Adrenal gland (tissue), 12 donors: ENCODE results near the gene RIC8A. TPM values are rescaled to one million over a fixed set of nuclear protein-coding genes. Genes with fewer than 3 reads are reported as not detected.

Experiments
- DNase-seq, 7 donors: peaks; one replicate each; pipeline ENCODE4 v3.0.0-alpha.2; 2019 to 2020
- H3K27ac ChIP-seq, 5 donors: fragments of 200-600 bp; sonication (generic) in 4 of 5; 1 replicate in 3 of 5; 2 replicates in 2 of 5; pipeline versions ENCODE4 v1.5.1 to v1.8.0; 2016 to 2020; ENCODE audit warnings: mild to moderate bottlenecking in 1 of 5
- H3K27me3 ChIP-seq: fragments of 200-600 bp; 2 replicates; pipeline ENCODE4 v1.8.0; 2021
- H3K36me3 ChIP-seq, 2 donors: fragments of 200-600 bp; replicated peaks in 1 of 2; 1 replicate in 1 of 2; 2 replicates in 1 of 2; pipeline versions ENCODE4 v1.5.1 to v1.8.0; 2018 to 2022
- H3K4me1 ChIP-seq, 2 donors: fragments of 200-600 bp; replicated peaks in 1 of 2; 1 replicate in 1 of 2; 2 replicates in 1 of 2; pipeline versions ENCODE4 v1.5.1 to v1.8.0; 2018 to 2021
- H3K4me3 ChIP-seq, 4 donors: fragments of 200-600 bp; sonication (generic) in 3 of 4; one replicate each; pipeline ENCODE4 v1.5.1; 2016 to 2018
- H3K9me3 ChIP-seq, 3 donors: fragments of 200-600 bp; sonication (generic) in 1 of 3; replicated peaks in 1 of 3; 1 replicate in 2 of 3; 2 replicates in 1 of 3; pipeline versions ENCODE4 v1.5.1 to v1.8.0; 2016 to 2021
- POLR2A ChIP-seq, 2 donors: fragments of 450-650 bp; IDR thresholded peaks; one replicate each; pipeline ENCODE4 v1.6.1; 2017; ENCODE audit warnings: antibody characterized with exemption in 2 of 2, mild to moderate bottlenecking in 2 of 2, moderate library complexity in 1 of 2
- WGBS, 4 donors: extraction: QIAGEN DNeasy Blood & Tissue Kit in 2 of 4; methylation state at CpG; one replicate each; pipeline versions ENCODE4 v1.1.5 to v1.1.7; 2013 to 2017; 5-methylcytosine and 5-hydroxymethylcytosine counted together
- intact Hi-C, 2 donors: fragments of 100-400 bp; cut with DNase I; formaldehyde crosslinking; loops; one replicate each; pipeline versions ENCODE4 v1.14.1 to v1.15.0; 2022 to 2023
- polyA plus RNA-seq, 3 donors: library from polyadenylated mRNA; stranded (reverse); fragments of 200-250 nt in 2 of 3; fragments of 350-450 nt in 1 of 3; fragmentation: Illumina TruSeq in 1 of 3; extraction: RNeasy Lipid Tissue Mini Kit (QIAGEN cat#74804) in 1 of 3; gene quantifications; one replicate each; pipeline ENCODE4 v1.2.3, GENCODE V29; 2013 to 2014
- total RNA-seq, 9 donors: library from RNA; depleted of rRNA in 4 of 9; stranded (reverse); fragments of >200 nt in 4 of 9; fragments of 120-200 nt in 1 of 9; fragmentation: NEBNext Ultra II Directional in 1 of 9; extraction: Animal tissue kit (Norgen Biotek cat#: 25700) in 1 of 9; gene quantifications; one replicate each; pipeline versions ENCODE4 v1.1.0 to v1.2.4, GENCODE V29; 2013 to 2023
- TF ChIP-seq, protein P1 (sequence below), 6 experiments: fragments of 450-650 bp in 4 of 6; fragments of 200-600 bp in 2 of 6; sonication (generic) in 1 of 6; IDR thresholded peaks; 1 replicate in 5 of 6; 2 replicates in 1 of 6; pipeline versions ENCODE4 v1.5.1 to v1.8.0; 2016 to 2021; ENCODE audit warnings: antibody characterized with exemption in 6 of 6, mild to moderate bottlenecking in 2 of 6, moderate library complexity in 1 of 6
- donor health status: healthy with polysubstance abuse.
- donor health status: Bipolar disorder and iron deficiency.
- donor health status: DM: yes; HTN: yes; CAD: no.
- donor health status: DM: no; HTN: no; CAD: no.
- donor health status: DM: no; HTN: no; CAD: no.
- donor health status: DM: yes; HTN: yes; CAD: no.

RIC8A gene
- total and polyA plus RNA-seq, 12 donors = 60.9 to 105 (median 79.1) TPM

GRCh38 chr11:227824-228379, 20.4 kb downstream of the RIC8A start:
- no peak overlapping the region for H3K4me3 ChIP-seq
- no peaks in the 10 kb centered on the region for H3K36me3 ChIP-seq
- TF ChIP-seq, protein P1, sequence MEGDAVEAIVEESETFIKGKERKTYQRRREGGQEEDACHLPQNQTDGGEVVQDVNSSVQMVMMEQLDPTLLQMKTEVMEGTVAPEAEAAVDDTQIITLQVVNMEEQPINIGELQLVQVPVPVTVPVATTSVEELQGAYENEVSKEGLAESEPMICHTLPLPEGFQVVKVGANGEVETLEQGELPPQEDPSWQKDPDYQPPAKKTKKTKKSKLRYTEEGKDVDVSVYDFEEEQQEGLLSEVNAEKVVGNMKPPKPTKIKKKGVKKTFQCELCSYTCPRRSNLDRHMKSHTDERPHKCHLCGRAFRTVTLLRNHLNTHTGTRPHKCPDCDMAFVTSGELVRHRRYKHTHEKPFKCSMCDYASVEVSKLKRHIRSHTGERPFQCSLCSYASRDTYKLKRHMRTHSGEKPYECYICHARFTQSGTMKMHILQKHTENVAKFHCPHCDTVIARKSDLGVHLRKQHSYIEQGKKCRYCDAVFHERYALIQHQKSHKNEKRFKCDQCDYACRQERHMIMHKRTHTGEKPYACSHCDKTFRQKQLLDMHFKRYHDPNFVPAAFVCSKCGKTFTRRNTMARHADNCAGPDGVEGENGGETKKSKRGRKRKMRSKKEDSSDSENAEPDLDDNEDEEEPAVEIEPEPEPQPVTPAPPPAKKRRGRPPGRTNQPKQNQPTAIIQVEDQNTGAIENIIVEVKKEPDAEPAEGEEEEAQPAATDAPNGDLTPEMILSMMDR (IDR thresholded peaks at IDR 0.05) = no peak
- TF ChIP-seq POLR2A (IDR thresholded peaks at IDR 0.05) = no peak
- no peaks in the 10 kb centered on the region for H3K9me3 ChIP-seq
- WGBS, 4 donors = 83 to 96% (median 85%) methylated on average over 6 of the region's 6 CpGs
- H3K27ac ChIP-seq = no peak overlapping the region
- intact Hi-C loops = no loop called here
- no peaks in the 10 kb centered on the region for H3K27me3 ChIP-seq
- H3K4me1 ChIP-seq = no peaks in the 10 kb centered on the region
- DNase-seq = peak in 1 of 7 donors; percentile 30

GRCh38 chr11:230431-230830, 22.9 kb downstream of the RIC8A start:
- Histone ChIP-seq H3K36me3 (no peaks in the 10 kb centered on the region), H3K4me3 (no peak overlapping the region), H3K4me1 (peaks cover 6 to 8% of the 10 kb centered on the region in 2 donors), H3K27ac (no peak overlapping the region), H3K27me3 (no peaks in the 10 kb centered on the region), H3K9me3 (no peaks in the 10 kb centered on the region)
- 93 to 96% (median 93%) methylated on average over 10 of the region's 10 CpGs for WGBS, 4 donors
- peak in 2 of 7 donors; percentile 7 to 18 for DNase-seq
- TF ChIP-seq POLR2A (IDR thresholded peaks at IDR 0.05) = no peak
- TF ChIP-seq, protein P1 (IDR thresholded peaks at IDR 0.05) = no peak
- intact Hi-C loops = no loop called here

DNA sequence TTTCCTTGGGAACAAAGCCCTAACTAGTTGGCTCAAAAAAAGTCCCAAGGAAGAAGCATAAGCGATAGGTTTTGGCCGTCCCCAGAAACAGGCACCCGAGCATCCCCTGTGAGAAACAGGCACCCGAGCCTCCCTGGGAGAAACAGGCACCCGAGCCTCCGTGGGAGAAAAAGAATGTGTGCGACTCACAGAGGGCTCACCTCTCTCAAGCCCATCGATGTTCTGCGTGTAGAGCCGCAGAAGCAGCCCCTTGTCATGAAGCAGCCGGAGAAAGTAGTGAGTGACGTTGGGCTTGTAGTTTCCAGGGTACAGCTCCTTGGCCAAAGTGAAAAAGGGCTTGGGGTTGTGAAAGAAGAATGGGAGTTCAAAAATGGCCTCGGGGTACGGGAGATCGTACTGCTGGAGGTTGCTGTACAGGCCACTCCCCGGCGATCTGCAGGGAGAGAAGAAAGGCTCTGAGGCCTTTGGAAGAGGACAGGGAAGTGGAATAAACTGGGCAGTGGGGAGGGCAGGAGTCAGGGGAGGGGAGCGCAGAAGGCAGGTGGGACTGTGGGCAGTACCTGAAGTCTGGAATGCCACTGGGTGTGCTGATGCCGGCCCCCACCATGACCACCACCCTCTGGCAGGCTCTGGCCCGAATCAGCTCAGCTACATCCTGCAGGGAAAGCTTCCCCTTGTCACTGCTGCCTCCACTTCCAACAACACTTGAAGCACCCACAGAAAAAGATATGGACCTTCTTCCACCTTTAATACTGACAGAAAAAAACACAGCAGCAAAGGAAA, 25.5 kb downstream of the RIC8A start:
- no peak overlapping the region for H3K27ac ChIP-seq
- 88 to 92% (median 90%) methylated on average over 19 to 20 of the region's 20 CpGs for WGBS, 4 donors
- H3K27me3 ChIP-seq = no peaks in the 10 kb centered on the region
- peak in 1 of 7 donors; percentile 41 for DNase-seq
- no peaks in the 10 kb centered on the region for H3K36me3 ChIP-seq
- TF ChIP-seq, protein P1 (IDR thresholded peaks at IDR 0.05) = no peak
- no peak for TF ChIP-seq POLR2A (IDR thresholded peaks at IDR 0.05)
- H3K9me3 ChIP-seq = no peaks in the 10 kb centered on the region
- intact Hi-C loops = no loop called here
- peaks cover 16% of the 10 kb centered on the region in 2 donors for H3K4me1 ChIP-seq
- H3K4me3 ChIP-seq = no peak overlapping the region

- Histone ChIP-seq H3K9me3 (no peaks in the 10 kb centered on the region), H3K36me3 (no peaks in the 10 kb centered on the region), H3K4me3 (peak overlapping the region in 2 of 4 donors; percentile 98 to 99), H3K27ac (no peak overlapping the region), H3K27me3 (no peaks in the 10 kb centered on the region), H3K4me1 (peaks cover 17 to 24% of the 10 kb centered on the region in 2 donors)
- peak in 2 of 7 donors; percentile 11 to 52 for DNase-seq
- intact Hi-C loops = no loop called here
- WGBS, 4 donors = 81 to 93% (median 82%) methylated on average over 8 of the region's 8 CpGs
- no peak for TF ChIP-seq POLR2A (IDR thresholded peaks at IDR 0.05)
These were observed 27.7 kb downstream of the RIC8A start for GRCh38 chr11:235180-235579.
